HCT116 (cell line): ENCODE data around the gene TADA2B. TPM values are rescaled to one million over a fixed set of nuclear protein-coding genes. Genes with fewer than 3 reads are reported as not detected.

Experiments
- ATAC-seq: fragments of 200-7000 bp; cut with Tn5 transposase; 2 replicates; pipeline ENCODE4 v1.9.1; 2020; ENCODE audit warnings: mild to moderate bottlenecking, moderate library complexity
- BruUV-seq: library from RNA; stranded (reverse); fragments of 400-500 nt; replicated peaks from 2 replicates; lab custom pipeline; 2021; lab: Mats Ljungman, UMichigan
- CTCF ChIA-PET: fragments of 300-600 bp; sonication (Branson Sonifier 250); formaldehyde crosslinking; loops from one replicate; lab custom pipeline; 2021; ENCODE audit warnings: antibody characterized with exemption; lab: Charles Lee
- POLR2A ChIA-PET: fragments of 300-600, 350-600 bp; sonication (Branson Sonifier 250); formaldehyde crosslinking; loops from one replicate; lab custom pipeline; 2021; ENCODE audit warnings: antibody characterized with exemption; lab: Charles Lee
- RAD21 ChIA-PET, 2 experiments: fragments of 300-600 bp; sonication (Branson Sonifier 250); formaldehyde crosslinking; loops; one replicate each; lab custom pipeline; 2023; ENCODE audit warnings: low total read pairs in 2 of 2; ENCODE audit not compliant: uncharacterized antibody in 2 of 2, unreplicated experiment in 2 of 2, low non-redundant PET in 1 of 2; lab: Charles Lee
- DNase-seq: peaks from one replicate; pipeline ENCODE4 v3.0.0-alpha.2; 2010; ENCODE audit warnings: low read depth, low spot score
- H2AFZ ChIP-seq: fragments of 200-600 bp; shearing (Covaris generic), sonication (generic); 2 replicates; pipeline ENCODE4 v1.6.1; 2017; ENCODE audit warnings: low read depth, mixed run types, mixed read lengths, antibody characterized with exemption, low read length; ENCODE audit not compliant: poor library complexity, severe bottlenecking
- H3K27ac ChIP-seq: 2 replicates; pipeline ENCODE4 v1.5.1; 2012; ENCODE audit warnings: low read depth, low read length
- H3K27me3 ChIP-seq: fragments of 200-600 bp; sonication (generic); 2 replicates; pipeline ENCODE4 v1.6.1; 2016; ENCODE audit warnings: mixed run types, low read length, mixed read lengths; ENCODE audit not compliant: insufficient read depth
- H3K36me3 ChIP-seq, 2 experiments: fragments of 200-500 bp in 1 of 2; fragments of 200-600 bp in 1 of 2; sonication (Bioruptor generic) in 1 of 2; sonication (generic) in 1 of 2; 2 replicates each; pipeline versions ENCODE4 v1.5.1 to v1.6.1; 2014 to 2016; ENCODE audit warnings: low read length in 2 of 2, inconsistent platforms in 1 of 2, mixed read lengths in 1 of 2, mixed run types in 1 of 2; ENCODE audit not compliant: insufficient read depth in 2 of 2, control insufficient read depth in 1 of 2
- H3K4me1 ChIP-seq, 2 experiments: fragments of 200-600 bp in 1 of 2; sonication (generic) in 1 of 2; 2 replicates each; pipeline versions ENCODE4 v1.5.1 to v1.6.1; 2012 to 2017; ENCODE audit warnings: low read length in 2 of 2, inconsistent platforms in 1 of 2, mild to moderate bottlenecking in 1 of 2, mixed read lengths in 1 of 2, mixed run types in 1 of 2, moderate library complexity in 1 of 2; ENCODE audit not compliant: insufficient read depth in 2 of 2, control insufficient read depth in 1 of 2
- H3K4me2 ChIP-seq: fragments of 200-600 bp; sonication (generic); 2 replicates; pipeline ENCODE4 v1.6.1; 2017; ENCODE audit warnings: mixed run types, low read length, mixed read lengths
- H3K4me3 ChIP-seq, 2 experiments: fragments of 200-600 bp in 1 of 2; sonication (generic) in 1 of 2; replicated peaks in 1 of 2; 2 replicates each; pipeline ENCODE4 v1.5.1; 2011 to 2016; ENCODE audit warnings: low read length in 2 of 2, control low read depth in 1 of 2, low read depth in 1 of 2, mild to moderate bottlenecking in 1 of 2, mixed read lengths in 1 of 2, mixed run types in 1 of 2
- H3K79me2 ChIP-seq: fragments of 200-600 bp; sonication (generic); 2 replicates; pipeline ENCODE4 v1.6.1; 2017; ENCODE audit warnings: mild to moderate bottlenecking, mixed run types, low read length, moderate library complexity, mixed read lengths; ENCODE audit not compliant: insufficient read depth
- H3K9ac ChIP-seq: fragments of 200-600 bp; sonication (generic); 2 replicates; pipeline ENCODE4 v1.6.1; 2016; ENCODE audit warnings: low read length, mixed read lengths
- H3K9me2 ChIP-seq: fragments of 200-600 bp; sonication (generic), shearing (Covaris generic); 2 replicates; pipeline ENCODE4 v1.6.1; 2017; ENCODE audit warnings: mixed run types, mild to moderate bottlenecking, moderate library complexity; ENCODE audit not compliant: insufficient read depth
- H3K9me3 ChIP-seq, 2 experiments: fragments of 200-500 bp in 1 of 2; fragments of 200-600 bp in 1 of 2; sonication (Bioruptor generic) in 1 of 2; sonication (generic) in 1 of 2; 2 replicates each; pipeline ENCODE4 v1.6.1; 2014 to 2017; ENCODE audit warnings: low read length in 2 of 2, mixed read lengths in 2 of 2, inconsistent platforms in 1 of 2, low read depth in 1 of 2, mild to moderate bottlenecking in 1 of 2, mixed run types in 1 of 2, moderate library complexity in 1 of 2; ENCODE audit not compliant: control insufficient read depth in 1 of 2, insufficient read depth in 1 of 2
- H4K20me1 ChIP-seq: fragments of 200-600 bp; sonication (generic), shearing (Covaris generic); 2 replicates; pipeline ENCODE4 v1.6.1; 2017; ENCODE audit warnings: mixed run types, mild to moderate bottlenecking, moderate library complexity; ENCODE audit not compliant: insufficient read depth
- ATF3 ChIP-seq: IDR thresholded peaks from 2 replicates; pipeline ENCODE4 v1.6.1; 2012
- CBX3 ChIP-seq: IDR thresholded peaks from 2 replicates; pipeline ENCODE4 v1.6.1; 2012; ENCODE audit warnings: low read depth
- CEBPB ChIP-seq: IDR thresholded peaks from 2 replicates; pipeline ENCODE4 v1.6.1; 2012; ENCODE audit warnings: low read depth
- CTCF ChIP-seq, 3 experiments: fragments of 200-600 bp in 1 of 3; sonication (generic) in 1 of 3; IDR thresholded peaks in 2 of 3; conservative IDR thresholded peaks in 1 of 3; 2 replicates each; pipeline ENCODE4 v1.5.1; 2012 to 2017; ENCODE audit warnings: low read depth in 2 of 3, low read length in 2 of 3, antibody characterized with exemption in 1 of 3, borderline replicate concordance in 1 of 3, control low read depth in 1 of 3, mild to moderate bottlenecking in 1 of 3, mixed read lengths in 1 of 3, mixed run types in 1 of 3, moderate library complexity in 1 of 3; ENCODE audit not compliant: insufficient read depth in 1 of 3
- EZH2 ChIP-seq: fragments of 200-600 bp; sonication (generic); IDR thresholded peaks from 2 replicates; pipeline ENCODE4 v1.6.1; 2017; ENCODE audit warnings: antibody characterized with exemption, mixed run types
- JUND ChIP-seq: IDR thresholded peaks from 2 replicates; pipeline ENCODE4 v1.6.1; 2012
- MAX ChIP-seq: IDR thresholded peaks from 2 replicates; pipeline ENCODE4 v1.6.1; 2012
- POLR2A ChIP-seq: IDR thresholded peaks from 2 replicates; pipeline ENCODE4 v1.7.0; 2011; ENCODE audit warnings: borderline replicate concordance; ENCODE audit not compliant: insufficient read depth, insufficient read length; ENCODE audit errors: extremely low read depth
- SRF ChIP-seq: IDR thresholded peaks from 2 replicates; pipeline ENCODE4 v1.6.1; 2012; ENCODE audit warnings: low read depth
- TCF7L2 ChIP-seq: IDR thresholded peaks from 2 replicates; pipeline ENCODE4 v1.7.0; 2011; ENCODE audit warnings: borderline replicate concordance, inconsistent platforms; ENCODE audit not compliant: insufficient read depth, insufficient read length; ENCODE audit errors: extremely low read depth
- intact Hi-C: fragments of 100-400 bp; cut with micrococcal nuclease; formaldehyde crosslinking; loops from 2 replicates; pipeline ENCODE4 v1.10.0; 2022
- total RNA-seq: library from RNA; stranded (reverse); gene quantifications from one replicate; pipeline ENCODE4 v1.2.1, GENCODE V29; 2021; ENCODE audit not compliant: unreplicated experiment

TADA2B gene
- total RNA-seq, 1 experiment from 2014 or later = 13.4 TPM

GRCh38 chr4:7017446-7018048, 25.6 kb upstream of the TADA2B start:
- Histone ChIP-seq H2AFZ (no peak overlapping the region), H3K36me3 (peaks cover 8 to 38% of the 10 kb centered on the region in 2 experiments; a peak in 3 of 4 replicates), H3K9me2 (no peaks in the 10 kb centered on the region), H4K20me1 (no peaks in the 10 kb centered on the region), H3K4me3 (no peak overlapping the region), H3K9ac (no peak overlapping the region), H3K4me2 (no peak overlapping the region), H3K4me1 (peaks cover 0 to 31% of the 10 kb centered on the region in 2 experiments; a peak in 2 of 4 replicates), H3K9me3 (no peaks in the 10 kb centered on the region), H3K79me2 (no peaks in the 10 kb centered on the region; the same call in 1 of the 2 replicates), H3K27ac (no peak overlapping the region), H3K27me3 (no peaks in the 10 kb centered on the region)
- intact Hi-C loops = no loop called here
- ChIA-PET POLR2A (interaction anchor here (1.5 kb wide), 1 partner anchor 18 kb away, joined by 3 read pairs; no protein-coding TSS in a partner anchor), CTCF (no interaction called here), RAD21 (no interaction called here)
- BruUV-seq = no TSS peak
- ATAC-seq (no peak), DNase-seq (no peak)
- TF ChIP-seq TCF7L2 = no peak
- TF ChIP-seq MAX = no peak
- no peak for TF ChIP-seq EZH2
- TF ChIP-seq SRF = no peak
- no peak for TF ChIP-seq ATF3
- no peak for TF ChIP-seq JUND
- no peak for TF ChIP-seq CBX3
- no peak for TF ChIP-seq CTCF (IDR thresholded peaks at IDR 0.05 in 2 of 3, conservative IDR thresholded peaks at IDR 0.05 in 1 of 3; ENCODE audit: borderline replicate concordance in 1 of 3, insufficient read depth in 1 of 3, low read depth in 2 of 3, low read length in 2 of 3)
- TF ChIP-seq CEBPB = no peak
- no peak for TF ChIP-seq POLR2A
